AG04450 (cell line): ENCODE measurements around the gene MACO1. TPM values are rescaled to one million over a fixed set of nuclear protein-coding genes. Genes with fewer than 3 reads are reported as not detected.

Experiments used
- CTCF ChIA-PET: fragments of 300-600, 350-600 bp; formaldehyde crosslinking; extraction: SDS; loops from one replicate; lab custom pipeline; 2022; ENCODE audit warnings: antibody characterized with exemption, inconsistent platforms; lab: Charles Lee
- POLR2A ChIA-PET: fragments of 350-600 bp; formaldehyde crosslinking; extraction: SDS; loops from one replicate; lab custom pipeline; 2021; ENCODE audit warnings: antibody characterized with exemption, inconsistent platforms; lab: Yijun Ruan, JAX
- DNase-seq: peaks from one replicate; pipeline ENCODE4 v3.0.0-alpha.2; 2011; ENCODE audit warnings: low read depth, low spot score
- H3K27ac ChIP-seq: one replicate; pipeline ENCODE4 v1.5.1; 2012; ENCODE audit warnings: low read depth, low read length, control low read depth
- H3K27me3 ChIP-seq: one replicate; pipeline ENCODE4 v1.6.0; 2012; ENCODE audit warnings: low read length; ENCODE audit not compliant: control insufficient read depth, insufficient read depth
- H3K4me3 ChIP-seq: 2 replicates; pipeline ENCODE4 v1.5.1; 2011; ENCODE audit warnings: mild to moderate bottlenecking, low read depth, low read length, control low read depth
- H3K9me3 ChIP-seq: 2 replicates; pipeline ENCODE4 v1.5.1; 2012; ENCODE audit warnings: low read length; ENCODE audit not compliant: control insufficient read depth, insufficient read depth
- CTCF ChIP-seq: IDR thresholded peaks from 2 replicates; pipeline ENCODE4 v1.5.1; 2011; ENCODE audit warnings: low read depth, low read length, control low read depth, inconsistent platforms
- polyA plus RNA-seq: library from polyadenylated mRNA; depleted of rRNA; stranded (reverse); fragments of >200 nt; gene quantifications from 2 replicates; pipeline ENCODE4 v1.2.3, GENCODE V29; 2011

The MACO1 gene
- polyA plus RNA-seq, 1 experiment, result 16.7 TPM

GRCh38 chr1:25544243-25544764, 113.6 kb downstream of the MACO1 start:
- CTCF ChIA-PET, result interaction anchor here (1.1 kb wide), 1 partner anchor 23 kb away, joined by 3 read pairs; no protein-coding TSS in a partner anchor
- no peaks in the 10 kb centered on the region for H3K9me3 ChIP-seq
- no peak for TF ChIP-seq CTCF
- no peak for DNase-seq
- POLR2A ChIA-PET, result interaction anchor here (0.5 kb wide), 1 partner anchor 620 kb away, joined by 3 read pairs; no protein-coding TSS in a partner anchor
- no peak overlapping the region for H3K27ac ChIP-seq
- H3K4me3 ChIP-seq, result peak overlapping the region; percentile 72
- H3K27me3 ChIP-seq, result no peaks in the 10 kb centered on the region

GRCh38 chr1:25544819-25545218, 114.1 kb downstream of the MACO1 start:
- no peaks in the 10 kb centered on the region for H3K9me3 ChIP-seq
- no peak for TF ChIP-seq CTCF
- no peaks in the 10 kb centered on the region for H3K27me3 ChIP-seq
- ChIA-PET POLR2A (no interaction called here), CTCF (no interaction called here)
- H3K4me3 ChIP-seq, result peak overlapping the region; percentile 72
- H3K27ac ChIP-seq, result no peak overlapping the region
- DNase-seq, result no peak

- Histone ChIP-seq H3K27me3 (no peaks in the 10 kb centered on the region), H3K9me3 (no peaks in the 10 kb centered on the region), H3K27ac (no peak overlapping the region), H3K4me3 (no peak overlapping the region)
- ChIA-PET CTCF (interaction anchor here (0.6 kb wide), 1 partner anchor 255 kb away, joined by 3 read pairs; no protein-coding TSS in a partner anchor), POLR2A (no interaction called here)
- no peak for TF ChIP-seq CTCF
- no peak for DNase-seq
Measured at GRCh38 chr1:25545767-25546166, 115.1 kb downstream of the MACO1 start.

- H3K9me3 ChIP-seq, result no peaks in the 10 kb centered on the region
- DNase-seq, result no peak
- no peak overlapping the region for H3K4me3 ChIP-seq
- TF ChIP-seq CTCF, result no peak
- ChIA-PET CTCF (no interaction called here), POLR2A (no interaction called here)
- no peak overlapping the region for H3K27ac ChIP-seq
- no peaks in the 10 kb centered on the region for H3K27me3 ChIP-seq
Measured at GRCh38 chr1:25546193-25546592, 115.5 kb downstream of the MACO1 start.

- ChIA-PET CTCF (no interaction called here), POLR2A (interaction anchor here (0.6 to 1.1 kb wide), 2 partner anchors 43 to 47 kb away, joined by 3 to 5 read pairs; no protein-coding TSS in a partner anchor)
- DNase-seq, result no peak
- TF ChIP-seq CTCF, result no peak
- Histone ChIP-seq H3K4me3 (no peak overlapping the region), H3K27me3 (no peaks in the 10 kb centered on the region), H3K9me3 (no peaks in the 10 kb centered on the region), H3K27ac (no peak overlapping the region)
Measured at GRCh38 chr1:25548601-25549000, 117.9 kb downstream of the MACO1 start.
